Trophoblast cell (in vitro differentiated cells and primary cell): ENCODE results near the gene NFAM1.

Experiments
- DNase-seq, 2 donors: peaks; one replicate each; pipeline ENCODE4 v3.0.0-alpha.2; 2016
- H2AFZ ChIP-seq: 2 replicates; pipeline ENCODE4 v1.6.1; 2013; ENCODE audit warnings: low read length, moderate library complexity, mild to moderate bottlenecking; ENCODE audit not compliant: insufficient read depth, poor library complexity
- H2AK5ac ChIP-seq: 2 replicates; pipeline ENCODE4 v1.6.1; 2013; ENCODE audit warnings: mild to moderate bottlenecking, low read length
- H2BK120ac ChIP-seq: 2 replicates; pipeline ENCODE4 v1.6.1; 2013; ENCODE audit warnings: low read length, mild to moderate bottlenecking, moderate library complexity; ENCODE audit not compliant: insufficient read depth, poor library complexity
- H2BK12ac ChIP-seq: 2 replicates; pipeline ENCODE4 v1.6.1; 2013; ENCODE audit warnings: mild to moderate bottlenecking, low read length, moderate library complexity
- H2BK5ac ChIP-seq: 2 replicates; pipeline ENCODE4 v1.6.1; 2013; ENCODE audit warnings: low read length, low read depth, moderate library complexity, mild to moderate bottlenecking; ENCODE audit not compliant: poor library complexity
- H3K14ac ChIP-seq: 2 replicates; pipeline ENCODE4 v1.6.1; 2013; ENCODE audit warnings: mild to moderate bottlenecking, low read length
- H3K18ac ChIP-seq: 2 replicates; pipeline ENCODE4 v1.6.1; 2013; ENCODE audit warnings: mild to moderate bottlenecking, low read length
- H3K23ac ChIP-seq: 2 replicates; pipeline ENCODE4 v1.6.1; 2013; ENCODE audit warnings: low read length
- H3K27ac ChIP-seq: 2 replicates; pipeline ENCODE4 v1.5.1; 2013; ENCODE audit warnings: low read depth, mild to moderate bottlenecking, inconsistent platforms, low read length, moderate library complexity
- H3K27me3 ChIP-seq: 2 replicates; pipeline ENCODE4 v1.6.1; 2013; ENCODE audit warnings: inconsistent platforms, mild to moderate bottlenecking, low read length, moderate library complexity; ENCODE audit not compliant: insufficient read depth
- H3K36me3 ChIP-seq, 2 experiments: 1 replicate in 1 of 2; 2 replicates in 1 of 2; pipeline ENCODE4 v1.6.1; 2013; ENCODE audit warnings: low read length in 2 of 2, mild to moderate bottlenecking in 2 of 2, moderate library complexity in 1 of 2; ENCODE audit not compliant: insufficient read depth in 2 of 2, control insufficient read depth in 1 of 2
- H3K4ac ChIP-seq: 2 replicates; pipeline ENCODE4 v1.6.1; 2013; ENCODE audit warnings: low read depth, mild to moderate bottlenecking, low read length, moderate library complexity
- H3K4me1 ChIP-seq, 2 experiments: 1 replicate in 1 of 2; 2 replicates in 1 of 2; pipeline ENCODE4 v1.6.1; 2013; ENCODE audit warnings: low read length in 2 of 2, mild to moderate bottlenecking in 2 of 2, moderate library complexity in 1 of 2; ENCODE audit not compliant: insufficient read depth in 2 of 2, control insufficient read depth in 1 of 2
- H3K4me2 ChIP-seq: 2 replicates; pipeline ENCODE4 v1.6.1; 2013; ENCODE audit warnings: inconsistent platforms, mild to moderate bottlenecking, low read length, moderate library complexity
- H3K4me3 ChIP-seq: 2 replicates; pipeline ENCODE4 v1.5.1; 2013; ENCODE audit warnings: mild to moderate bottlenecking, low read depth, low read length, inconsistent platforms
- H3K79me1 ChIP-seq: one replicate; pipeline ENCODE4 v1.6.1; 2013; ENCODE audit warnings: low read length
- H3K79me2 ChIP-seq: 2 replicates; pipeline ENCODE4 v1.6.1; 2013; ENCODE audit warnings: low read length, mild to moderate bottlenecking; ENCODE audit not compliant: control insufficient read depth, insufficient read depth, poor library complexity
- H3K9ac ChIP-seq: 2 replicates; pipeline ENCODE4 v1.6.1; 2013; ENCODE audit warnings: mild to moderate bottlenecking, low read length
- H3K9me3 ChIP-seq: 2 replicates; pipeline ENCODE4 v1.6.1; 2013; ENCODE audit warnings: low read depth, mild to moderate bottlenecking, control low read depth, inconsistent platforms, low read length; ENCODE audit not compliant: insufficient read depth
- H4K12ac ChIP-seq: 2 replicates; pipeline ENCODE4 v1.6.1; 2013; ENCODE audit warnings: low read depth, mild to moderate bottlenecking, low read length, moderate library complexity
- H4K8ac ChIP-seq: 2 replicates; pipeline ENCODE4 v1.6.1; 2013; ENCODE audit warnings: low read depth, mild to moderate bottlenecking, low read length, moderate library complexity
- H4K91ac ChIP-seq: one replicate; pipeline ENCODE4 v1.6.1; 2013; ENCODE audit warnings: low read depth, mild to moderate bottlenecking, low read length, moderate library complexity
- WGBS: extraction: QIAGEN DNeasy Blood & Tissue Kit; methylation state at CpG from one replicate; pipeline ENCODE4 v1.1.7; 2013; ENCODE audit warnings: missing lambda C conversion rate; ENCODE audit not compliant: insufficient read length, insufficient coverage; ENCODE audit errors: extremely low coverage; 5-methylcytosine and 5-hydroxymethylcytosine counted together

The NFAM1 gene

GRCh38 chr22:42357221-42357620, 75.0 kb downstream of the NFAM1 start:
- no peak for DNase-seq
- no peak overlapping the region for H2BK12ac ChIP-seq
- WGBS = no CpG with 5 or more reads among the region's 3 CpGs

GRCh38 chr22:42356533-42356932, 75.7 kb downstream of the NFAM1 start:
- no peak overlapping the region for H4K8ac ChIP-seq
- no peaks in the 10 kb centered on the region for H3K27me3 ChIP-seq
- no peak overlapping the region for H3K23ac ChIP-seq
- no peak overlapping the region for H2BK5ac ChIP-seq
- no peak overlapping the region for H3K9ac ChIP-seq
- H2BK120ac ChIP-seq = no peak overlapping the region
- no peak overlapping the region for H3K18ac ChIP-seq
- H2AFZ ChIP-seq = no peak overlapping the region
- WGBS = no CpG with 5 or more reads among the region's 7 CpGs
- H3K4me1 ChIP-seq = no peaks in the 10 kb centered on the region
- H3K79me2 ChIP-seq = no peaks in the 10 kb centered on the region
- peaks cover 2% of the 10 kb centered on the region for H3K9me3 ChIP-seq
- no peak overlapping the region for H2AK5ac ChIP-seq
- no peak overlapping the region for H4K91ac ChIP-seq
- no peak overlapping the region for H3K14ac ChIP-seq
- no peak for DNase-seq
- no peak overlapping the region for H3K4me2 ChIP-seq
- no peak overlapping the region for H2BK12ac ChIP-seq
- no peak overlapping the region for H3K4ac ChIP-seq
- H3K27ac ChIP-seq = no peak overlapping the region
- no peak overlapping the region for H4K12ac ChIP-seq
- no peaks in the 10 kb centered on the region for H3K79me1 ChIP-seq
- no peaks in the 10 kb centered on the region for H3K36me3 ChIP-seq
- H3K4me3 ChIP-seq = no peak overlapping the region

More at GRCh38 chr22:42357221-42357620, 75.0 kb downstream of the NFAM1 start:
- no peak overlapping the region for H4K91ac ChIP-seq
- H2BK5ac ChIP-seq = no peak overlapping the region
- H2BK120ac ChIP-seq = no peak overlapping the region
- no peak overlapping the region for H4K8ac ChIP-seq
- no peak overlapping the region for H3K4ac ChIP-seq
- H3K79me2 ChIP-seq = no peaks in the 10 kb centered on the region
- H2AK5ac ChIP-seq = no peak overlapping the region
- no peak overlapping the region for H3K23ac ChIP-seq
- no peak overlapping the region for H4K12ac ChIP-seq
- H3K4me1 ChIP-seq = no peaks in the 10 kb centered on the region
- H3K79me1 ChIP-seq = no peaks in the 10 kb centered on the region
- no peaks in the 10 kb centered on the region for H3K9me3 ChIP-seq
- H3K4me3 ChIP-seq = no peak overlapping the region
- H3K9ac ChIP-seq = no peak overlapping the region
- H3K36me3 ChIP-seq = no peaks in the 10 kb centered on the region
- no peak overlapping the region for H3K27ac ChIP-seq
- H3K18ac ChIP-seq = no peak overlapping the region
- no peak overlapping the region for H3K14ac ChIP-seq
- H3K27me3 ChIP-seq = no peaks in the 10 kb centered on the region
- no peak overlapping the region for H2AFZ ChIP-seq
- no peak overlapping the region for H3K4me2 ChIP-seq

- Histone ChIP-seq H4K8ac (no peak overlapping the region), H3K9ac (no peak overlapping the region), H4K91ac (no peak overlapping the region), H3K27ac (no peak overlapping the region), H2BK120ac (no peak overlapping the region), H3K4ac (no peak overlapping the region), H3K27me3 (no peaks in the 10 kb centered on the region), H3K79me2 (no peaks in the 10 kb centered on the region), H2AK5ac (no peak overlapping the region), H3K4me3 (no peak overlapping the region), H3K4me2 (no peak overlapping the region), H3K4me1 (no peaks in the 10 kb centered on the region), H3K23ac (no peak overlapping the region), H3K36me3 (no peaks in the 10 kb centered on the region), H3K9me3 (peaks cover 2% of the 10 kb centered on the region), H2AFZ (no peak overlapping the region), H3K14ac (no peak overlapping the region), H4K12ac (no peak overlapping the region), H3K79me1 (no peaks in the 10 kb centered on the region), H2BK12ac (no peak overlapping the region), H3K18ac (no peak overlapping the region), H2BK5ac (no peak overlapping the region)
- no CpG with 5 or more reads among the region's 10 CpGs for WGBS
- no peak for DNase-seq
Observed at GRCh38 chr22:42353883-42354727, 78.1 kb downstream of the NFAM1 start.

GRCh38 chr22:42350373-42350772, 81.8 kb downstream of the NFAM1 start:
- Histone ChIP-seq H2BK12ac (no peak overlapping the region), H4K8ac (no peak overlapping the region), H3K4ac (no peak overlapping the region), H3K79me2 (no peaks in the 10 kb centered on the region), H3K18ac (no peak overlapping the region), H3K4me3 (no peak overlapping the region), H3K36me3 (no peaks in the 10 kb centered on the region), H3K9me3 (peaks cover 2% of the 10 kb centered on the region), H2BK5ac (no peak overlapping the region), H3K9ac (no peak overlapping the region), H4K91ac (no peak overlapping the region), H3K4me1 (no peaks in the 10 kb centered on the region), H2AK5ac (no peak overlapping the region), H3K79me1 (no peaks in the 10 kb centered on the region), H3K27me3 (no peaks in the 10 kb centered on the region), H4K12ac (no peak overlapping the region), H3K27ac (no peak overlapping the region), H2AFZ (no peak overlapping the region), H3K4me2 (no peak overlapping the region), H3K23ac (no peak overlapping the region), H2BK120ac (no peak overlapping the region), H3K14ac (no peak overlapping the region)
- DNase-seq = no peak
- no CpG with 5 or more reads among the region's 4 CpGs for WGBS
